ENCODE data around the gene STX8.

GRCh38 chr17:9284884-9285283, 290.7 kb downstream of the STX8 start:
- TF ChIP-seq LCOR (CRISPR knock-in tag; IDR thresholded peaks at IDR 0.05) (no peak), USF2 (CRISPR knock-in tag; IDR thresholded peaks at IDR 0.05) (no peak), CTCF (IDR thresholded peaks at IDR 0.05 in 2 of 3, conservative IDR thresholded peaks at IDR 0.05 in 1 of 3; ENCODE audit: insufficient read depth in 2 of 3, low read depth in 1 of 3, low read length in 3 of 3) (no peak), HNRNPL (IDR thresholded peaks at IDR 0.05; ENCODE audit: low read depth, low read length) (no peak), RERE (CRISPR knock-in tag; IDR thresholded peaks at IDR 0.05; ENCODE audit: borderline replicate concordance) (no peak), UBTF (IDR thresholded peaks at IDR 0.05; ENCODE audit: borderline replicate concordance in 1 of 2, low read depth in 2 of 2, low read length in 2 of 2) (no peak), ZNF512 (tag; IDR thresholded peaks at IDR 0.05) (no peak), POLR2A (conservative IDR thresholded peaks at IDR 0.05) (no peak), ATF3 (IDR thresholded peaks at IDR 0.05) (no peak), ATF3 (CRISPR knock-in tag; conservative IDR thresholded peaks at IDR 0.05) (no peak), SPI1 (IDR thresholded peaks at IDR 0.05; ENCODE audit: borderline replicate concordance, low read depth, low read length) (no peak), KLF10 (CRISPR knock-in tag; IDR thresholded peaks at IDR 0.05) (no peak), RAD21 (CRISPR knock-in tag; conservative IDR thresholded peaks at IDR 0.05 in 1 of 2, IDR thresholded peaks at IDR 0.05 in 1 of 2) (no peak)
